C4-2B (cell line): ENCODE measurements around the gene PSG2.
"Not testable (repeated sequence)": the region's sequence is repeated elsewhere in the genome, so short reads cannot be mapped to it uniquely, and the experiment has no call there.

Source experiments
- H3K27ac ChIP-seq: fragments of 450-650 bp; 2 replicates; pipeline ENCODE4 v1.5.1; 2017
- ZFX ChIP-seq: fragments of 450-650 bp; IDR thresholded peaks from 2 replicates; pipeline ENCODE4 v1.6.1; 2017
- TF ChIP-seq, protein P1 (sequence below): fragments of 450-650 bp; conservative IDR thresholded peaks from 2 replicates; pipeline ENCODE4 v1.5.1; 2017; ENCODE audit warnings: mild to moderate bottlenecking

The PSG2 gene

DNA sequence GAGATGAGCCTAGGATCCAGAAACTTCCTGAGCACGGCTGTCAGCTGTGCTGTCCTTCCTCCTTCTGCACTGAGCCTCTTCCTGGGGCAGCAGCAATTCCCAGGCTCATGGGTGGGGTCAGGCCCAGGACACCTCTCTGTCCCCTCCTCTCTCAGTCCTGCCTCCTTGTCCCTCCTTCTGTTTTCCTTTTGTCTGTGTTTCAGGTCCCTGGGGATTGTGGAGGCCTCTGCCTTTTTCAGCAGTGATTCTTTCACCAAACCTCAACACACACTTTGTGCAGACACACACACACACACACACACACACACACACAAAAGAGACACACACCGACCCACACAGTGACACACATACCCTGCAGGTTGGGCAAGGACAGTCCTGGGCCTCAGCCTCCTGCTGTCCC is at the start of gene PSG2:
Gene PSG2, minus strand, starts transcription at position 101 of the 400 bp plus-strand sequence. CDS start 132 bp downstream, outside the sequence.
- not testable (repeated sequence) for H3K27ac ChIP-seq

DNA sequence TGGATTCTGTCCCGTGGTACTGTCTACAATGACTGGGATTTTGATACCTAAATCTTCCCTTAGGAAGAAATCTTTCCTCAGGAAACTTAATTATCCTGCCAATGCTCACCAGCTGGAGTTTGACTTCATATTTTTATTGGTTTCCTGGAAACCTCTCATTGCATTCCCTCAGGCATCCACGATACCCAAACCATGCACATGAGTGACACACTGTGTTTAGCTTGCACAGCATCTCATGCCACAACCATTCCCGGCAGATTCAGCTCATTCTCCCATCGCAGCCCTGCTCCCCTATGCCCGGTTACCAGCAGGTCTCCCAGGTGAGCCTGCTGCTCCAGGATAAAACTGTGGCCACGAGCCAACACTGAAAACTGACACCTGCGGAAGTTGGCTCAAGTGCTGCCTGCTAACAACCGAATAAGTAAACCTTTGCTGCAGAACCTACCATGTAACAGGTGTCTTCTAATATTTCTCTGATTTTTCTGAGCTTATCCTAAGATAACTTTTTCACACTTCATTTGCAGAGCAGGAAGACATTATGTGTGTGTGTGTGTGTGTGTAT is 48.9 kb upstream of the PSG2 start:
- H3K27ac ChIP-seq = not testable (repeated sequence)

DNA sequence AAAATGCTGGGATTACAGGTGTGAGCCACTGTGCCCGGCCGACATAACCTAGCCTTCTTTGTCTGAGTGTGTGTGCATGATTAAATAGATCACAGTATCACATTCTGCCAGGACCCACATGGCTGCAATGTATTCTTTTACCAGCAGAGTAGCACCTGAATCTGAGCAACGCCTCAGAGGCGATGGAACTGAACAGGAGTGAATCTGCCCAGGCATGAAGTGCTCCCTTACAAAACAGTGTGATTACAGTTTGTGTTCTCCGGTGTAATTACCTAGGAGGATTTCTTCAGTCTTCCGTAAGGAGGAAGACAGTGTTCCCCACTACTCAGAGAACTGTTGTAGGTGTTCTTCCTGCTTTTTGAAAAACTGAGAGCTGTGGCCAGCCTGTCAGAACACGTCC is 46.7 kb upstream of the PSG2 start:
- H3K27ac ChIP-seq = not testable (repeated sequence)

DNA sequence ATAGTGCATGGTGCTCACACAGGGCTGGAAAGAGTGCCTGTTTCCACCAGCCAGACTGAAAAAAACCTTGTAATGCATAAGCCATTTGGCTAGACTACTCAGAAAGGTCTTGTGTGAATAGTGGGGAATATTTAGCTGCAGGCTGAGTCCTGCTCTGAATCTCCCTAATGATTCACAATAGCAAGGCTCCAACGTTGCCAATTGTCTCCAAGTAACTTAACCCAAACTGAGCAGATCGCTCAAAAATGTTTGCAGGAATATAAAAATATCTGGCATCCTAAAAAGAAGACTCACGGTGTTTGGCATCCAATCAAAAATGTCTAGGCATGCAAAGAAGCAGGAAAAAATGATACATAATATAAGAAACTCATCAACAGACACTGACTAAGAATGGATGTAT is 44.8 kb upstream of the PSG2 start:
- not testable (repeated sequence) for H3K27ac ChIP-seq

DNA sequence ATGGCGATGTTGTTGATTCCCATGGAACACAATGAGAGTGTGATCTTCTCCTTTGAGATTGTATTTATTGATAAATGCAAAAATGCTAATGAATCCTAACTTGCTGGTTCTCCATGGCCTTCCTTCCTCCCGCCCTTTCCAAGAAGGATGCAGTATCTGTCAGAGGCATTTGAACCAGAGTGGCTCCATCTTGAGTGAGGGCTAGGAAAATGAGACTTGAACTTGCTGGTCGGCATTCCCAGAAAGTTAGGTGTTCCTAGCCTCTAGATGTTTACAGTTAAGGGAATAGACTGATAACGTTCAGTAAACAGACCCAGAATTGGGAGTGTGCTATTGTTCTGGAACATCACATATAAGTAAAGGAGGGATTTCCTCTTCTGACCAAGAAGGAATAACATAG is 44.2 kb upstream of the PSG2 start:
- TF ChIP-seq ZFX = no peak
- TF ChIP-seq, protein P1, sequence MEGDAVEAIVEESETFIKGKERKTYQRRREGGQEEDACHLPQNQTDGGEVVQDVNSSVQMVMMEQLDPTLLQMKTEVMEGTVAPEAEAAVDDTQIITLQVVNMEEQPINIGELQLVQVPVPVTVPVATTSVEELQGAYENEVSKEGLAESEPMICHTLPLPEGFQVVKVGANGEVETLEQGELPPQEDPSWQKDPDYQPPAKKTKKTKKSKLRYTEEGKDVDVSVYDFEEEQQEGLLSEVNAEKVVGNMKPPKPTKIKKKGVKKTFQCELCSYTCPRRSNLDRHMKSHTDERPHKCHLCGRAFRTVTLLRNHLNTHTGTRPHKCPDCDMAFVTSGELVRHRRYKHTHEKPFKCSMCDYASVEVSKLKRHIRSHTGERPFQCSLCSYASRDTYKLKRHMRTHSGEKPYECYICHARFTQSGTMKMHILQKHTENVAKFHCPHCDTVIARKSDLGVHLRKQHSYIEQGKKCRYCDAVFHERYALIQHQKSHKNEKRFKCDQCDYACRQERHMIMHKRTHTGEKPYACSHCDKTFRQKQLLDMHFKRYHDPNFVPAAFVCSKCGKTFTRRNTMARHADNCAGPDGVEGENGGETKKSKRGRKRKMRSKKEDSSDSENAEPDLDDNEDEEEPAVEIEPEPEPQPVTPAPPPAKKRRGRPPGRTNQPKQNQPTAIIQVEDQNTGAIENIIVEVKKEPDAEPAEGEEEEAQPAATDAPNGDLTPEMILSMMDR = no peak
- H3K27ac ChIP-seq = no peak overlapping the region

DNA sequence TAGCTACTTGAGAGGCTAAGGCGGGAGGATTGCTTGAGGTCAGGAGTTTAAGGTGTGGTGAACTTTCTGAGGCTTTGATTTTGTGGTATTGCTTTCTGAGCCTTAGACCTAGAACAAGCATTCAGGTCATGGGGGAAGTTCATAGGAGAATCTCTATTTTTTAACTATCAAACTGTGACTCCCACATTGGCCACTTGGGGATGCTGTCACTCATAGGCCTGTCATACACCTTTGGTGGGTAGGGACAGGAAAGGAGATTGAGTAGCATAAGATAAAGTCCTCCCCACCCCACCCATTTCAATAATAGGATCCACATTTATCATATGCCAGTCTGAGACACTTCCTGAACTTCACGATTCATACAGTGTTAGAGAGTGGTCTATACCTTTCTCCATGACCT is 41.9 kb upstream of the PSG2 start:
- TF ChIP-seq ZFX = no peak
- TF ChIP-seq, protein P1 = peak; percentile 8; the same call in 1 of the 2 replicates
- no peak overlapping the region for H3K27ac ChIP-seq

DNA sequence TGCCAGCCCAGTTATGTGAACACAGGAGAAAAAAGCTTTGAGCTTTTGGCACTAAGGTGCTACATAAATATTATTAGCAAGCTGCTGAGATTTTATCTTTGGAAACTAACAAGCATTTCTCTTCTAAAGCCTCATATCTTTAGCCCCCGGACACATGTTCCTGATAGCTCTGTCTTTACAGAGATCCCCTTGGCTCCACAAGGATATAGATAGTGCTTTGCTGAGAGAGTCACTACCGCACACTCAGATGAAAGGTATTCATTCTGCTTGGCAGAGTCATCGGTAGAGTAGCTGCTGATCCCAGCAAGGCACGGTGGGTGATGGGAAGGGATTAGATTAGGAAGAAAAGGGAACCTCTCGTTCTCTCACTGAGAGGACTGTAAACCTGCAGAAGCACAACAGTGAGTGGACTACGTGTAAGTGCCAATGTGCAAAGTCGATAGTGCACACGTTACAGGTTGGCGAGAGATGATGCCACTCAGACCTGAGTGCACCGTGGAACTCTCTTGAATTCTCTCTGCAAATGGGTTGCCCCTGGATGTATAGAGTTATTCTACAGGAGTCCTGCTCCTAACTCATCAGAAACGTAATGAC is 38.0 kb upstream of the PSG2 start:
- H3K27ac ChIP-seq = not testable (repeated sequence)

DNA sequence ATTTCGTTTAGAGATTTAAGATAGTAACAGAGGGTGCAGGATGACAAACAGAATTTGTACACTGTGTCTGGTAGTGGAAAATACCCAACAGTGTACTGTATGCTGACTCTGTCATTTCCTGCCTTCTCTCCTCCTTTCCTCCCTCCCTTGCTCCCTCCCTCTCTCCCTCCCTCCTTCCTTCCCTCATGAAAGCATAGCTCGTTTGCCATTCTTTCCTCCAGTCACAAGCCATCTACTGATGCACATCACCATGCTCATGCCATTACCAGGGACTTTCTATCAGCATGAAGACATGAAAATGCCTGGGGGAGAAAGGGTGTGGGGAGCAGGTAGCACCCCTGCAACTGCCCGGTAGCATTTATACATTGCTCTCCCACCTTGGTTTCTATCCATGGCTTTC is 37.0 kb upstream of the PSG2 start:
- not testable (repeated sequence) for H3K27ac ChIP-seq

DNA sequence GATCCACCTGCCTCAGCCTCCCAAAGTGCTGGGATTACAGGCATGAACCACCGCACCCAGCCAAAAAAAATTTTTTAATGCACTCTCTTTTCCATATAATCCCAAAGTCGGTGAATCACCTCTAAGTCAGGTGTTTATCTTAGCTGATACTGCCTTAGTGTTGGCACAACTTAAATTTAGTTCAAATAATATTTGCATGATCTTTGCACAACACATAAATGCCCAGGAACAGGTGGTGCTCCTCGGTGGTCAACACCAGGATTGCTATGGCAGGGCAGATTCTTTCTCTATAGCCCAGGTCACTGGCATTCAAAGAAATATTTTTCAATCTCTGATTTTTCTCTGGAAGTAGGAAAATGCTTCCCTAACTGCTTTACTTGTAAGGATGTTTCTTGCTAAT is 33.9 kb upstream of the PSG2 start:
- not testable (repeated sequence) for H3K27ac ChIP-seq

DNA sequence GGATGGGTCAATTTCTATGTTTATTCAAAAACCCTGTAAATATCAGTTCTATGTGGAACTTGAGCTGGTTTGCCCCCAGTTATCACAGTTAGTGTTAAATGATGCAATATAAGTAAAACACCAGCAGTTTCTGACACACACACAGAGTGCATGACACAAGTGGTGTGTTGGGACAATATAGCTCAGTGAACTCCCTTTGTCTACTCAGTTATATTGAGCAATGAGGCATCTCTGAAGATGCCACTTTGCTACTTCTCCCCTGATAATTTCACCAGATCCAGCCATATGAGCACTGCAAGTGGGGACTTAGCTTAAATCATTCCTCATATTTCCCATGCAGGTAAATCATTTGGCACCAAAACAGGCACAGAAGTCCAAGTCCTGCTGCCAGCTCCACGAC is 33.0 kb upstream of the PSG2 start:
- H3K27ac ChIP-seq = not testable (repeated sequence)

DNA sequence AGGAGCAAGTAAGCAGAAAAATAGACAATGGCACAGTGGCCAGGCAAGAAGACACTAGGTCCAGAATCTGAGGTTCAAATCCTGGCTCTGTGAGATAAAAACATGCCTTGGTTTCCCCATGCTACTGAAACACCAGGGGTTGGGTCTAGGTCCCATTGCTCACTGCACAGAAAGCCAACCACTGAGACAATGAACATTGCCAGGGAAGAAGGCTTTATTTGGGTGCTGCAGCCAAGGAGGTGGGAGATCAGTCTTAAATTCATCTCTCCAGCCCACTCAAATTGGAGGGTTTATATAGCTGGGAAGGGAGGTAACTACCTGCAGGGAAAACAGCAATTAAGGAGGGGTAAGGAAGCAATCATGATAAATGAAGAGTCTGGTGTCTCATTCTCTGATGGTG is 32.6 kb upstream of the PSG2 start:
- H3K27ac ChIP-seq = not testable (repeated sequence)

DNA sequence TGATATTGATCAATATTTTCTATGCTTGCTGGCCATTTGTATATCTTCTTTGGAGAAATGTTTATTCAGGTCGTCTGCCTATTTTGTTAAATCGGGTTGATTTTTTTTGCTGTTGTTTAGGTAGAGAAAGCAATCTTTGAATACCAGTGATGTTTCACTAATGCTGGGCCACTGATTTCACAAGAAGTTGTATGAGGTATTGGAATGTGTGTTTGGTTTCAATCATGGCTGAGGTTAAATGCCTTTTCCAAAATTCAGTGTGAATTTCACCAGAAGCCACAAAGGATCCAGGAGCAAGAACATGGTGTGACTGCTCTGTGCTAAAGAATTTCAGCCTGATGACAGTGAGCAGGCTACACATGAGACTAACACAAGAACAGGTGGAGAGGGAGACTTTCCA is 32.1 kb upstream of the PSG2 start:
- H3K27ac ChIP-seq = not testable (repeated sequence)

DNA sequence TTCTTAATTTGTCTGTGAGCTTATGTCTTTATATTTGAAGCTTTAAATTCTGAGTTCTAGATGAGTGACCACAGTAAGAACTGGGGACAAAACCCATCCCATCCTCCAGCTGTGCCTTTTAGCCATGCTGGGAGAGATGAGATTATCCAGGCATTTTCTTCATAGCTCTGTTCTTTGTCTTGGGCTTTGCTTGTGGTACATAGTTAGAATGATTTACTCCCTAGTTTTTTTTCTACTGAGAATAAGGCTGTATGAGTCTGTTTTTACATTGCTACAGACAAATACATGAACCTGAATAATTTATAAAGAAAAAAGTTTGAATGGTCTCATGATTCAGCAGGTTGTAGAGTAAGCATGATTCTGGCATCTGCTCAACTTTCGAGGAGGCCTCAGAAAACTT is 24.9 kb upstream of the PSG2 start:
- not testable (repeated sequence) for H3K27ac ChIP-seq

DNA sequence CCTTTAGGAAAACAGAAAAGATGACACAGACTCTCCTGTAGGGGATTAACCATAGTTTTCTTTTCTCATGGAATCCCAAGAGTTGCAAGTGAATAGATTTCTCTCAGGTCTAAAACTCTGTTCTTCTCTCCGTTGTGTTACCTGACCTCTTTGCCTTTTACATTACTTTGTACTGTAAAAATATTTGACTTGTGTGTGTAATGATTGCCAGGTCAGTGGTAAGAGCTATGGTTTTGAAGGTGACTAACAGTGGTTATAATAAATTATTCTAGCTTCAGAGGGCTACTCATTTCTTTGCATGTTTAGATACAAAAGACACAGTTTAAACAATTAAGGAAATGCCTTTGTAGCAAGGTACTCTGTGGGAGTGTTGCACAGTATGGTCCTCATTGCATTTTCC is 23.0 kb upstream of the PSG2 start:
- no peak for TF ChIP-seq ZFX
- TF ChIP-seq, protein P1 = no peak
- no peak overlapping the region for H3K27ac ChIP-seq
